K562 (cell line): Measurements from ENCODE around the gene VGF. TPM values are rescaled to one million over a fixed set of nuclear protein-coding genes. Genes with fewer than 3 reads are reported as not detected.
A peak's percentile ranks its signal among the peaks of the same experiment; 100 is the strongest.

Experiments
- CBX3 ChIP-seq, 2 experiments: IDR thresholded peaks; 1 replicate in 1 of 2; 2 replicates in 1 of 2; pipeline ENCODE4 v1.6.1; 2012; ENCODE audit warnings: inconsistent platforms in 2 of 2, low read length in 2 of 2, borderline replicate concordance in 1 of 2, control low read depth in 1 of 2
- CREB1 ChIP-seq, 2 experiments: sonication (generic) in 1 of 2; formaldehyde crosslinking in 1 of 2; IDR thresholded peaks; 2 replicates each; pipeline versions ENCODE4 v1.6.1 to v1.8.0; 2012 to 2022; ENCODE audit warnings: inconsistent platforms in 1 of 2, mild to moderate bottlenecking in 1 of 2, missing genetic modification reagents in 1 of 2, moderate library complexity in 1 of 2
- MCM2 ChIP-seq: fragments of 450-650 bp; IDR thresholded peaks from 2 replicates; pipeline ENCODE4 v1.6.1; 2017; ENCODE audit warnings: low read depth, mild to moderate bottlenecking
- NUFIP1 ChIP-seq: fragments of 450-650 bp; IDR thresholded peaks from 2 replicates; pipeline ENCODE4 v1.6.1; 2018; ENCODE audit not compliant: partially characterized antibody
- PCBP2 ChIP-seq: fragments of 200-400 bp; formaldehyde crosslinking; IDR thresholded peaks from 2 replicates; pipeline ENCODE4 v1.6.1; 2018; ENCODE audit warnings: low read length, low read depth, mild to moderate bottlenecking, moderate library complexity; ENCODE audit not compliant: poor library complexity, severe bottlenecking
- PHF8 ChIP-seq: fragments of 200-600 bp; sonication (generic); IDR thresholded peaks from 2 replicates; pipeline ENCODE4 v1.6.1; 2012; ENCODE audit warnings: mixed run types, mild to moderate bottlenecking, inconsistent platforms, low read length, moderate library complexity, borderline replicate concordance
- PHTF2 ChIP-seq: fragments of 250-450 bp; sonication (Bioruptor Pico); IDR thresholded peaks from 2 replicates; pipeline ENCODE4 v1.5.0; 2021; ENCODE audit warnings: mild to moderate bottlenecking
- POLR2B ChIP-seq: fragments of 450-650 bp; IDR thresholded peaks from 2 replicates; pipeline ENCODE4 v1.6.1; 2018; ENCODE audit warnings: low read depth; ENCODE audit not compliant: partially characterized antibody
- RBFOX2 ChIP-seq: fragments of 200-400 bp; formaldehyde crosslinking; IDR thresholded peaks from 2 replicates; pipeline ENCODE4 v1.6.1; 2017; ENCODE audit warnings: low read depth, mild to moderate bottlenecking, low read length, moderate library complexity
- ZFP1 ChIP-seq: fragments of 450-650 bp; formaldehyde crosslinking; IDR thresholded peaks from 2 replicates; pipeline ENCODE4 v1.4.0; 2020; ENCODE audit warnings: mild to moderate bottlenecking, mixed read lengths
- ZNF316 ChIP-seq: fragments of 450-650 bp; IDR thresholded peaks from 2 replicates; pipeline ENCODE4 v1.6.1; 2016
- ZNF324 ChIP-seq: fragments of 250-450 bp; sonication (Bioruptor Pico); IDR thresholded peaks from 2 replicates; pipeline ENCODE4 v1.4.0; 2020; ENCODE audit warnings: mild to moderate bottlenecking
- ZNF668 ChIP-seq: fragments of 250-450 bp; sonication (Bioruptor Pico); IDR thresholded peaks from 2 replicates; pipeline ENCODE4 v1.8.0; 2022; ENCODE audit warnings: mild to moderate bottlenecking, inconsistent platforms
- polyA plus RNA-seq, 8 experiments: library from polyadenylated mRNA; depleted of rRNA in 4 of 8; stranded (reverse) in 5 of 8; unstranded in 3 of 8; fragments of >200 nt; fragmentation: Nextera tagmentation in 2 of 8; fragmentation: Illumina TruSeq in 1 of 8; extraction: Ambion mirVana in 2 of 8; extraction: Trizol in 1 of 8; gene quantifications; 2 replicates each; pipeline versions ENCODE4 v1.2.1 to v1.2.3, GENCODE V29; 2011 to 2014; ENCODE audit warnings: inconsistent platforms in 1 of 8, missing spikeins in 1 of 8
- total RNA-seq, 7 experiments: library from RNA; depleted of rRNA in 6 of 7; stranded (reverse); fragments of >200 nt in 6 of 7; fragmentation: Illumina TruSeq in 2 of 7; extraction: Trizol in 2 of 7; gene quantifications; 2 replicates each; pipeline versions ENCODE4 v1.2.1 to v1.2.3, GENCODE V29; 2011 to 2021; ENCODE audit warnings: low replicate concordance in 1 of 7
- TF ChIP-seq, protein P1 (sequence below): fragments of 200-800 bp; sonication (Bioruptor generic); IDR thresholded peaks from 2 replicates; pipeline ENCODE4 v1.6.1; 2016; ENCODE audit warnings: missing genetic modification characterization, missing compliant biosample characterization
- TF ChIP-seq, protein P2 (sequence below): fragments of 250-450 bp; sonication (Bioruptor Pico); IDR thresholded peaks from 2 replicates; pipeline ENCODE4 v1.8.0; 2022; ENCODE audit warnings: inconsistent platforms, mild to moderate bottlenecking, moderate library complexity, borderline replicate concordance
- TF ChIP-seq, protein P3 (sequence below), 3 experiments: IDR thresholded peaks in 2 of 3; conservative IDR thresholded peaks in 1 of 3; 2 replicates each; pipeline ENCODE4 v1.5.1; 2011 to 2012; ENCODE audit warnings: low read length in 3 of 3, mild to moderate bottlenecking in 3 of 3, control low read depth in 2 of 3, improper control_type of control experiment in 1 of 3, inconsistent platforms in 1 of 3, low read depth in 1 of 3, mixed read lengths in 1 of 3, moderate library complexity in 1 of 3; ENCODE audit not compliant: insufficient read depth in 2 of 3

Gene VGF
- total and polyA plus RNA-seq, 9 of the 15 experiments (the other 6 are each of a cell fraction or from before 2014, with no cell fraction given), result 0.03 to 5.7 (median 0.34) TPM

DNA sequence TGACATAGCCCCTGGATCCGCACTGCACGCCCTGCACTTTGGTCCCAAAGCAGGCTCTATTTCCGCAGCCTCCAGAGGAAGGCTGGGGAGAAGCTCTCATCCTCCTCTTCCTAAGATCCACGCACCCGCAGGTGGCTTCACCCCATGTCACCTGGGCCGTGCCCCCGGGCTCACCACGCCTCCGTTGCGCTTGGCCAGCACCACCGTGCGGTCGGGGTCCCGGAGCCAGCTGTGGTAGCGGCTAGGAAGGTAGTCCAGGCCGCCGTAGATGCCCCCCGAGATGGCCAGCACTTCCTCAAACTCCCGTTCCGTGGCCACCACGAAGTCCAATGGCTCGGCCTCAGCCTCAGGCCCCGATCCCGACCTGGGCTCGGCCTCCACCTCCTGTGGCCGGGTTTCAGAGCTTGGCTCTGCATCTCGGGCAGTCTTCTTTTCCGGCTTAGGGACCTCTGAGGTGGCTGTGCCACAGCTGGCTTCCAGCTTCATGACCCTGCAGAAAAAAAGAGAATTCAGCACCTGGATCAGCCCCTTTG, 9.0 kb upstream of the VGF start (continued):
- TF ChIP-seq PCBP2, result no peak
- no peak for TF ChIP-seq CREB1 (IDR thresholded peaks at IDR 0.05)
- TF ChIP-seq CREB1 (CRISPR knock-in tag; IDR thresholded peaks at IDR 0.05), result no peak
- TF ChIP-seq, protein P1, sequence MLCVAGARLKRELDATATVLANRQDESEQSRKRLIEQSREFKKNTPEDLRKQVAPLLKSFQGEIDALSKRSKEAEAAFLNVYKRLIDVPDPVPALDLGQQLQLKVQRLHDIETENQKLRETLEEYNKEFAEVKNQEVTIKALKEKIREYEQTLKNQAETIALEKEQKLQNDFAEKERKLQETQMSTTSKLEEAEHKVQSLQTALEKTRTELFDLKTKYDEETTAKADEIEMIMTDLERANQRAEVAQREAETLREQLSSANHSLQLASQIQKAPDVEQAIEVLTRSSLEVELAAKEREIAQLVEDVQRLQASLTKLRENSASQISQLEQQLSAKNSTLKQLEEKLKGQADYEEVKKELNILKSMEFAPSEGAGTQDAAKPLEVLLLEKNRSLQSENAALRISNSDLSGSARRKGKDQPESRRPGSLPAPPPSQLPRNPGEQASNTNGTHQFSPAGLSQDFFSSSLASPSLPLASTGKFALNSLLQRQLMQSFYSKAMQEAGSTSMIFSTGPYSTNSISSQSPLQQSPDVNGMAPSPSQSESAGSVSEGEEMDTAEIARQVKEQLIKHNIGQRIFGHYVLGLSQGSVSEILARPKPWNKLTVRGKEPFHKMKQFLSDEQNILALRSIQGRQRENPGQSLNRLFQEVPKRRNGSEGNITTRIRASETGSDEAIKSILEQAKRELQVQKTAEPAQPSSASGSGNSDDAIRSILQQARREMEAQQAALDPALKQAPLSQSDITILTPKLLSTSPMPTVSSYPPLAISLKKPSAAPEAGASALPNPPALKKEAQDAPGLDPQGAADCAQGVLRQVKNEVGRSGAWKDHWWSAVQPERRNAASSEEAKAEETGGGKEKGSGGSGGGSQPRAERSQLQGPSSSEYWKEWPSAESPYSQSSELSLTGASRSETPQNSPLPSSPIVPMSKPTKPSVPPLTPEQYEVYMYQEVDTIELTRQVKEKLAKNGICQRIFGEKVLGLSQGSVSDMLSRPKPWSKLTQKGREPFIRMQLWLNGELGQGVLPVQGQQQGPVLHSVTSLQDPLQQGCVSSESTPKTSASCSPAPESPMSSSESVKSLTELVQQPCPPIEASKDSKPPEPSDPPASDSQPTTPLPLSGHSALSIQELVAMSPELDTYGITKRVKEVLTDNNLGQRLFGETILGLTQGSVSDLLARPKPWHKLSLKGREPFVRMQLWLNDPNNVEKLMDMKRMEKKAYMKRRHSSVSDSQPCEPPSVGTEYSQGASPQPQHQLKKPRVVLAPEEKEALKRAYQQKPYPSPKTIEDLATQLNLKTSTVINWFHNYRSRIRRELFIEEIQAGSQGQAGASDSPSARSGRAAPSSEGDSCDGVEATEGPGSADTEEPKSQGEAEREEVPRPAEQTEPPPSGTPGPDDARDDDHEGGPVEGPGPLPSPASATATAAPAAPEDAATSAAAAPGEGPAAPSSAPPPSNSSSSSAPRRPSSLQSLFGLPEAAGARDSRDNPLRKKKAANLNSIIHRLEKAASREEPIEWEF (CRISPR knock-in tag), result no peak
- TF ChIP-seq ZNF324 (CRISPR knock-in tag), result no peak
- TF ChIP-seq RBFOX2, result peak; percentile 76
- TF ChIP-seq NUFIP1, result no peak
- TF ChIP-seq ZNF668 (CRISPR knock-in tag), result no peak
- no peak for TF ChIP-seq ZFP1 (CRISPR knock-in tag)
- 0 out of 2 replicates have a peak, but pooled peaks have one; percentile 15 for TF ChIP-seq ZNF316
- TF ChIP-seq, protein P2, sequence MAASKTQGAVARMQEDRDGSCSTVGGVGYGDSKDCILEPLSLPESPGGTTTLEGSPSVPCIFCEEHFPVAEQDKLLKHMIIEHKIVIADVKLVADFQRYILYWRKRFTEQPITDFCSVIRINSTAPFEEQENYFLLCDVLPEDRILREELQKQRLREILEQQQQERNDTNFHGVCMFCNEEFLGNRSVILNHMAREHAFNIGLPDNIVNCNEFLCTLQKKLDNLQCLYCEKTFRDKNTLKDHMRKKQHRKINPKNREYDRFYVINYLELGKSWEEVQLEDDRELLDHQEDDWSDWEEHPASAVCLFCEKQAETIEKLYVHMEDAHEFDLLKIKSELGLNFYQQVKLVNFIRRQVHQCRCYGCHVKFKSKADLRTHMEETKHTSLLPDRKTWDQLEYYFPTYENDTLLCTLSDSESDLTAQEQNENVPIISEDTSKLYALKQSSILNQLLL (CRISPR knock-in tag), result no peak
- no peak for TF ChIP-seq CBX3 (IDR thresholded peaks at IDR 0.05; ENCODE audit: borderline replicate concordance in 1 of 2, low read length in 2 of 2)
- TF ChIP-seq PHF8, result no peak
- no peak for TF ChIP-seq PHTF2 (CRISPR knock-in tag)
- TF ChIP-seq, protein P3, sequence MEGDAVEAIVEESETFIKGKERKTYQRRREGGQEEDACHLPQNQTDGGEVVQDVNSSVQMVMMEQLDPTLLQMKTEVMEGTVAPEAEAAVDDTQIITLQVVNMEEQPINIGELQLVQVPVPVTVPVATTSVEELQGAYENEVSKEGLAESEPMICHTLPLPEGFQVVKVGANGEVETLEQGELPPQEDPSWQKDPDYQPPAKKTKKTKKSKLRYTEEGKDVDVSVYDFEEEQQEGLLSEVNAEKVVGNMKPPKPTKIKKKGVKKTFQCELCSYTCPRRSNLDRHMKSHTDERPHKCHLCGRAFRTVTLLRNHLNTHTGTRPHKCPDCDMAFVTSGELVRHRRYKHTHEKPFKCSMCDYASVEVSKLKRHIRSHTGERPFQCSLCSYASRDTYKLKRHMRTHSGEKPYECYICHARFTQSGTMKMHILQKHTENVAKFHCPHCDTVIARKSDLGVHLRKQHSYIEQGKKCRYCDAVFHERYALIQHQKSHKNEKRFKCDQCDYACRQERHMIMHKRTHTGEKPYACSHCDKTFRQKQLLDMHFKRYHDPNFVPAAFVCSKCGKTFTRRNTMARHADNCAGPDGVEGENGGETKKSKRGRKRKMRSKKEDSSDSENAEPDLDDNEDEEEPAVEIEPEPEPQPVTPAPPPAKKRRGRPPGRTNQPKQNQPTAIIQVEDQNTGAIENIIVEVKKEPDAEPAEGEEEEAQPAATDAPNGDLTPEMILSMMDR (IDR thresholded peaks at IDR 0.05 in 2 of 3, conservative IDR thresholded peaks at IDR 0.05 in 1 of 3; ENCODE audit: insufficient read depth in 2 of 3, low read depth in 1 of 3, low read length in 3 of 3), result no peak
- TF ChIP-seq MCM2, result no peak
- no peak for TF ChIP-seq POLR2B
